ENCODE data around the gene TINCR. TPM values are rescaled to one million over a fixed set of nuclear protein-coding genes. Genes with fewer than 3 reads are reported as not detected.
"Not testable (repeated sequence)": the region's sequence is repeated elsewhere in the genome, so short reads cannot be mapped to it uniquely, and the experiment has no call there.

TINCR gene
- total and polyA plus RNA-seq, 2 experiments from 2014 or later, result 1.9 to 2.4 TPM

- DNase-seq (ENCODE audit: low read depth in 1 of 2, low spot score in 1 of 2), result peak in 1 of 2 donors; percentile 36
- TF ChIP-seq CTCF (IDR thresholded peaks at IDR 0.05; ENCODE audit: low read depth, low read length), result no peak
- H3K27me3 ChIP-seq, result no peaks in the 10 kb centered on the region
- no peaks in the 10 kb centered on the region for H3K9me3 ChIP-seq (ENCODE audit: low read depth)
- H3K36me3 ChIP-seq, result no peaks in the 10 kb centered on the region
- H3K27ac ChIP-seq, result no peak overlapping the region
- no peak overlapping the region for H3K4me3 ChIP-seq
- peaks cover 28% of the 10 kb centered on the region for H3K4me1 ChIP-seq (ENCODE audit: low read depth)
These were observed 26.3 kb downstream of the TINCR start for GRCh38 chr19:5541456-5541855.

- Histone ChIP-seq H3K4me3 (no peak overlapping the region), H3K4me1 (ENCODE audit: low read depth) (peaks cover 33% of the 10 kb centered on the region), H3K27me3 (no peaks in the 10 kb centered on the region), H3K27ac (peak overlapping the region; percentile 63), H3K9me3 (ENCODE audit: low read depth) (no peaks in the 10 kb centered on the region), H3K36me3 (no peaks in the 10 kb centered on the region)
- TF ChIP-seq CTCF (IDR thresholded peaks at IDR 0.05; ENCODE audit: low read depth, low read length), result no peak
- DNase-seq (ENCODE audit: low read depth in 1 of 2, low spot score in 1 of 2), result no peak
These were observed 27.5 kb downstream of the TINCR start for GRCh38 chr19:5540208-5540607.

GRCh38 chr19:5537870-5538269, 29.9 kb downstream of the TINCR start:
- no peak for TF ChIP-seq CTCF (IDR thresholded peaks at IDR 0.05; ENCODE audit: low read depth, low read length)
- no peaks in the 10 kb centered on the region for H3K9me3 ChIP-seq (ENCODE audit: low read depth)
- H3K27ac ChIP-seq, result peak overlapping the region; percentile 79
- peaks cover 33% of the 10 kb centered on the region for H3K4me1 ChIP-seq (ENCODE audit: low read depth)
- H3K4me3 ChIP-seq, result no peak overlapping the region
- H3K36me3 ChIP-seq, result no peaks in the 10 kb centered on the region
- no peaks in the 10 kb centered on the region for H3K27me3 ChIP-seq
- DNase-seq (ENCODE audit: low read depth in 1 of 2, low spot score in 1 of 2), result no peak

- not testable (repeated sequence) for H3K4me3 ChIP-seq; DNase-seq (ENCODE audit: low read depth in 1 of 2, low spot score in 1 of 2); H3K27me3 ChIP-seq; H3K36me3 ChIP-seq; H3K9me3 ChIP-seq (ENCODE audit: low read depth)
- H3K4me1 ChIP-seq (ENCODE audit: low read depth), result peaks cover 33% of the 10 kb centered on the region
- H3K27ac ChIP-seq, result peak overlapping the region; percentile 79
These were observed 30.7 kb downstream of the TINCR start for GRCh38 chr19:5536982-5537579.

GRCh38 chr19:5536337-5536894, 31.3 kb downstream of the TINCR start:
- TF ChIP-seq CTCF (IDR thresholded peaks at IDR 0.05; ENCODE audit: low read depth, low read length), result no peak
- H3K27ac ChIP-seq, result peak overlapping the region; percentile 74

GRCh38 chr19:5534787-5535586, 32.8 kb downstream of the TINCR start:
- Histone ChIP-seq H3K9me3 (ENCODE audit: low read depth) (no peaks in the 10 kb centered on the region), H3K27me3 (no peaks in the 10 kb centered on the region), H3K27ac (no peak overlapping the region), H3K4me1 (ENCODE audit: low read depth) (peaks cover 33% of the 10 kb centered on the region), H3K4me3 (no peak overlapping the region), H3K36me3 (no peaks in the 10 kb centered on the region)
- no peak for DNase-seq (ENCODE audit: low read depth in 1 of 2, low spot score in 1 of 2)
- TF ChIP-seq CTCF (IDR thresholded peaks at IDR 0.05; ENCODE audit: low read depth, low read length), result peak; percentile 43

More at GRCh38 chr19:5536337-5536894, 31.3 kb downstream of the TINCR start:
- Histone ChIP-seq H3K36me3 (no peaks in the 10 kb centered on the region), H3K27me3 (no peaks in the 10 kb centered on the region), H3K4me1 (ENCODE audit: low read depth) (peaks cover 33% of the 10 kb centered on the region), H3K4me3 (no peak overlapping the region), H3K9me3 (ENCODE audit: low read depth) (no peaks in the 10 kb centered on the region)
- peak; percentile 69 to 97 for DNase-seq (ENCODE audit: low read depth in 1 of 2, low spot score in 1 of 2)
